SH-SY5Y (cell line): ENCODE results near the gene C1orf174.

Source experiments
- GATA2 ChIP-seq: IDR thresholded peaks from 2 replicates; pipeline ENCODE4 v1.6.1; 2011; ENCODE audit warnings: mild to moderate bottlenecking, low read depth, low read length
- GATA3 ChIP-seq: IDR thresholded peaks from 2 replicates; pipeline ENCODE4 v1.6.1; 2011; ENCODE audit warnings: low read depth, mild to moderate bottlenecking, low read length, moderate library complexity

GRCh38 chr1:3885611-3886010 is 14.5 kb downstream of the C1orf174 start:
- TF ChIP-seq GATA2 = no peak
- no peak for TF ChIP-seq GATA3
